SK-N-SH treated with all-trans-retinoic acid at 6 μM for 48 hours (cell line): ENCODE data around the gene CAPN12.
"Not testable (repeated sequence)": the region's sequence is repeated elsewhere in the genome, so short reads cannot be mapped to it uniquely, and the experiment has no call there.

Source experiments
- ATAC-seq: fragments of 200-7000 bp; cut with Tn5 transposase; 3 replicates; pipeline ENCODE4 v1.9.1; 2020; ENCODE audit warnings: mild to moderate bottlenecking, moderate library complexity
- ARNTL ChIP-seq: fragments of 450-650 bp; formaldehyde crosslinking; IDR thresholded peaks from 2 replicates; pipeline ENCODE4 v1.5.0; 2020; ENCODE audit warnings: low read depth, mild to moderate bottlenecking, moderate library complexity, borderline replicate concordance
- BACH2 ChIP-seq: fragments of 250-450 bp; sonication (Bioruptor Pico); IDR thresholded peaks from 2 replicates; pipeline ENCODE4 v1.9.0; 2021; ENCODE audit warnings: mild to moderate bottlenecking, borderline replicate concordance
- CREB5 ChIP-seq: fragments of 250-450 bp; sonication (Bioruptor Pico); IDR thresholded peaks from 2 replicates; pipeline ENCODE4 v1.5.1; 2020; ENCODE audit warnings: low read depth, mild to moderate bottlenecking, moderate library complexity
- CSDC2 ChIP-seq: fragments of 250-450 bp; sonication (Bioruptor Pico); IDR thresholded peaks from 2 replicates; pipeline ENCODE4 v1.5.0; 2020; ENCODE audit warnings: mild to moderate bottlenecking, moderate library complexity
- CSRNP3 ChIP-seq: fragments of 250-450 bp; sonication (Bioruptor Pico); IDR thresholded peaks from 2 replicates; pipeline ENCODE4 v1.5.1; 2021; ENCODE audit warnings: mild to moderate bottlenecking, moderate library complexity
- ESRRG ChIP-seq: fragments of 250-450 bp; sonication (Bioruptor Pico); IDR thresholded peaks from 2 replicates; pipeline ENCODE4 v1.6.1; 2021; ENCODE audit warnings: mild to moderate bottlenecking
- GLIS3 ChIP-seq: fragments of 250-450 bp; sonication (Bioruptor Pico); IDR thresholded peaks from 2 replicates; pipeline ENCODE4 v1.5.0; 2020; ENCODE audit warnings: mild to moderate bottlenecking, moderate library complexity
- OSR1 ChIP-seq: fragments of 250-450 bp; sonication (Bioruptor Pico); IDR thresholded peaks from 2 replicates; pipeline ENCODE4 v1.8.0; 2022; ENCODE audit warnings: moderate library complexity, mild to moderate bottlenecking, inconsistent platforms
- PATZ1 ChIP-seq: fragments of 250-450 bp; sonication (Bioruptor Pico); IDR thresholded peaks from 2 replicates; pipeline ENCODE4 v1.8.0; 2020; ENCODE audit warnings: mild to moderate bottlenecking, moderate library complexity, borderline replicate concordance
- POU6F1 ChIP-seq: fragments of 250-450 bp; sonication (Bioruptor Pico); IDR thresholded peaks from 2 replicates; pipeline ENCODE4 v1.8.0; 2021; ENCODE audit warnings: low read depth, mild to moderate bottlenecking, moderate library complexity, borderline replicate concordance
- PPARA ChIP-seq: fragments of 250-450 bp; sonication (Bioruptor Pico); IDR thresholded peaks from 2 replicates; pipeline ENCODE4 v1.5.0; 2020; ENCODE audit warnings: mild to moderate bottlenecking, borderline replicate concordance
- RARB ChIP-seq: fragments of 250-450 bp; sonication (Bioruptor Pico); IDR thresholded peaks from 2 replicates; pipeline ENCODE4 v1.8.0; 2021; ENCODE audit warnings: mild to moderate bottlenecking, moderate library complexity
- TOX ChIP-seq: fragments of 250-450 bp; sonication (Bioruptor Pico); IDR thresholded peaks from 2 replicates; pipeline ENCODE4 v1.8.0; 2021; ENCODE audit warnings: mild to moderate bottlenecking, moderate library complexity, borderline replicate concordance
- TSHZ2 ChIP-seq: fragments of 250-450 bp; sonication (Bioruptor Pico); IDR thresholded peaks from 2 replicates; pipeline ENCODE4 v1.5.0; 2020; ENCODE audit warnings: mild to moderate bottlenecking, moderate library complexity
- ZC3H10 ChIP-seq: fragments of 250-450 bp; sonication (Bioruptor Pico); IDR thresholded peaks from 2 replicates; pipeline ENCODE4 v1.5.1; 2021; ENCODE audit warnings: mild to moderate bottlenecking, moderate library complexity
- ZFP3 ChIP-seq: fragments of 250-450 bp; sonication (Bioruptor Pico); IDR thresholded peaks from 2 replicates; pipeline ENCODE4 v1.5.0; 2020; ENCODE audit warnings: mild to moderate bottlenecking, moderate library complexity
- ZFP30 ChIP-seq: fragments of 450-650 bp; formaldehyde crosslinking; IDR thresholded peaks from 2 replicates; pipeline ENCODE4 v1.5.0; 2022; ENCODE audit warnings: mild to moderate bottlenecking, moderate library complexity
- ZNF565 ChIP-seq: fragments of 450-650 bp; formaldehyde crosslinking; conservative IDR thresholded peaks from 2 replicates; pipeline ENCODE4 v1.5.0; 2020; ENCODE audit warnings: low read depth, mild to moderate bottlenecking, moderate library complexity
- ZNF70 ChIP-seq: fragments of 450-650 bp; formaldehyde crosslinking; IDR thresholded peaks from 2 replicates; pipeline ENCODE4 v1.5.0; 2020; ENCODE audit warnings: mild to moderate bottlenecking, moderate library complexity
- ZNF8 ChIP-seq: fragments of 450-650 bp; formaldehyde crosslinking; IDR thresholded peaks from 2 replicates; pipeline ENCODE4 v1.5.0; 2020; ENCODE audit warnings: mild to moderate bottlenecking, moderate library complexity

Gene CAPN12

GRCh38 chr19:38793177-38793576 lies 48.9 kb upstream of the CAPN12 start:
- TF ChIP-seq RARB (no peak), BACH2 (CRISPR knock-in tag) (no peak), ESRRG (CRISPR knock-in tag) (no peak)
- ATAC-seq: no peak; the same call in 2 of the 3 replicates

- no peak for ATAC-seq
- no peak for TF ChIP-seq RARB
- no peak for TF ChIP-seq CSDC2 (CRISPR knock-in tag)
- no peak for TF ChIP-seq PPARA
- TF ChIP-seq OSR1 (CRISPR knock-in tag): no peak
- TF ChIP-seq ZNF70 (CRISPR knock-in tag): no peak
- no peak for TF ChIP-seq ZNF565 (CRISPR knock-in tag)
- TF ChIP-seq CREB5: no peak
- no peak for TF ChIP-seq PATZ1
- no peak for TF ChIP-seq POU6F1 (CRISPR knock-in tag)
- TF ChIP-seq CSRNP3 (CRISPR knock-in tag): no peak
- TF ChIP-seq ESRRG (CRISPR knock-in tag): no peak
- TF ChIP-seq ZFP30 (CRISPR knock-in tag): no peak
- TF ChIP-seq TOX (CRISPR knock-in tag): no peak
- TF ChIP-seq BACH2 (CRISPR knock-in tag): no peak
- TF ChIP-seq GLIS3 (CRISPR knock-in tag): no peak
- TF ChIP-seq ZFP3 (CRISPR knock-in tag): no peak
- no peak for TF ChIP-seq ZNF8 (CRISPR knock-in tag)
- no peak for TF ChIP-seq TSHZ2 (CRISPR knock-in tag)
- no peak for TF ChIP-seq ZC3H10 (CRISPR knock-in tag)
- no peak for TF ChIP-seq ARNTL (CRISPR knock-in tag)
Measured at GRCh38 chr19:38792250-38793111, 48.2 kb upstream of the CAPN12 start.

GRCh38 chr19:38791451-38792064 lies 47.3 kb upstream of the CAPN12 start:
- peak; percentile 78 for ATAC-seq

- not testable (repeated sequence) for ATAC-seq
Measured at GRCh38 chr19:38790507-38791403, 46.5 kb upstream of the CAPN12 start.
